HG03469 (cell line): ENCODE data around the gene OR8I2.
"Not testable (repeated sequence)": the region's sequence is repeated elsewhere in the genome, so short reads cannot be mapped to it uniquely, and the experiment has no call there.

Source experiments
- ATAC-seq: cut with Tn5 transposase; IDR thresholded peaks from one replicate; pipeline ENCODE4 v1.9.1; 2021; ENCODE audit warnings: mild to moderate bottlenecking, moderate library complexity, moderate number of reproducible peaks; ENCODE audit not compliant: unreplicated experiment

Gene OR8I2

DNA sequence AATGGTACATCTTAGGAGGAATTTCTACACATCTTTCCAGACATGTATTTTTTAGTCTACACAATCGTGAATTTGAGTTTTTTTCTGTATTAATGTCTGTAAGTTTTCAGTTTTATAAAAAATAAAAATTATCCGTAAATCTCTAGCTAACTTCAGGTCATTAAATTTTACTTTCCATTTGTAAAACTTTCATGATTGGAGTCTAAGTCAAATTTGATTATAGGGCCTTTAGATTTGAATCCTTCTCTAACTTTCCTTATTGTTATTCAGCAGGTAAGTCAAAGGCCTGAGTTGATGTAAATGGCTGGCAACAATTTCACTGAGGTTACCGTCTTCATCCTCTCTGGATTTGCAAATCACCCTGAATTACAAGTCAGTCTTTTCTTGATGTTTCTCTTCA is at the start of gene OR8I2:
OR8I2 (plus strand) TSS at position 301 of the 400 bp plus-strand sequence; CDS start at position 301, 0 bp downstream.
- no peak for ATAC-seq

DNA sequence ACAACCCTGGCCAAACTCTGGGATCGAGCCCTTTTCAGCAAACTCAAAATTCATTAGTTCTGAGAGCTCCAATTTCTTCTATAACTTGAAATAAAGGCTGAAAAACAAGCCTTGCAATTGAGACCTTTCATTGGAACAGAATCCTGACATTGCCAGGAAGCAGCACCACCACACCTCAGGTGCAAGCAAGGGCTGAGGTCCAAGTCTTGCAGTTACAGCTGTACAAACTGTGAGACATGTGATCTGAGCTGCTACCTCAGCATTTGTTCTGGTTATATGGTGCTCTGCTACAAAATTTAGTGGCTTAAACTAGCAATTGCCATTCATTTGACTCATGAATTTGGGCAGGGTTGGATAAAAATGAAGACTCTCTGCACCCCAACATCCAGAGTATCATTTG is 47.6 kb upstream of the OR8I2 start:
- no peak for ATAC-seq

DNA sequence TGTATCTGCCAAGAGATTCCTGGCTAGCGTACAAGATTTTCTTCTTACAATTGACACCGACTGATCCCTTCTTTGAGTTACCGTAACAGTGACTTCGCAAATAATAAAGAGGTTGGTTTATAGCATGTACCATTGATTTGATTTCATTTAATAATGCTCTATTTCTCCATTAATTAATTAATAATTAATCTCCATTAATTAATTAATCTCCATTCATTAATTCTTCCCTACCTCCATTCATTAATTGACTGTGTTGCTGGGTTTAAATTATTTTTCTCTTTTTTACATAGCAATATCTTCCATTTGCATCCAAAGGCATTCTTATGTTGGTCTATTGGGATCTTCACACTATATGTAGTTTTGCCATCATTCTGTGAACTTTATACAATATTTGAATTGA is 44.6 kb upstream of the OR8I2 start:
- no peak for ATAC-seq

DNA sequence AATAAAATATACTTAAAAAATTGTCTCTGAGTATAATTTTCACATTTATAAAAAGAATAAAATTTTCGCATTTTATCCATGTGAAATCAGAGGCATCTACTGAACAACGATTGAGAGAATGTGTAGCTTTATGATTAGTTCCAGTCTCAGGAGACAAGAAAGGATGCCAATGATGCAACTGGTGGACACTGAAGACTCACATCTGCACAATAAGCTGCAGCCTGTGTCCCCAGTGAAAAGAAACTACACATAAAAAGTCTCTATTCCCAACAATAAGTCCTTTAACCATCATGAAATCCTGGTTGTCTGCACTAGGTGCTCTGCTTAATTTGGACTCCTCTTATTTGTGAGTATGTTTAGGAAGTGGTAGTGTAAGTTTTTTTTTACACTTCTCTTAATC is 43.6 kb upstream of the OR8I2 start:
- no peak for ATAC-seq

DNA sequence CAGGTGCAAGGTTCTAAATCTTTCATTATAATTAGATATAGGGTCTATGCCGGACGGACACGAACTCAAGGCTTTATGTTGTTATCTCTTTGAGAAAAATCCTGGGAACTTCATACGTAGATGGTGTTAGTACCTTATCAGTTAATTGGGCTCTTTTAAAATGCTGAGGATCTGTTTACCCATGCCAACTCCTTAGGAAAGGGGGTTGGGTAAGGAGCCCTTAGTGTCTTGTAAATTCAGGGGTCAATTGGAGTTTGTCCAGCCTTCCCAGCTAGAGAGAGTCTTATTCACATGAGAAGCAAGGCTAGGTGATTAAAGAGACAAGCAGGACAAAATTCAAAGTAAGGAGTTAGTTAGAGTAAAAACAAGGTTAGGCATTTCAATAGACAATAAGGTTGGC is 36.7 kb upstream of the OR8I2 start:
- ATAC-seq = not testable (repeated sequence)

DNA sequence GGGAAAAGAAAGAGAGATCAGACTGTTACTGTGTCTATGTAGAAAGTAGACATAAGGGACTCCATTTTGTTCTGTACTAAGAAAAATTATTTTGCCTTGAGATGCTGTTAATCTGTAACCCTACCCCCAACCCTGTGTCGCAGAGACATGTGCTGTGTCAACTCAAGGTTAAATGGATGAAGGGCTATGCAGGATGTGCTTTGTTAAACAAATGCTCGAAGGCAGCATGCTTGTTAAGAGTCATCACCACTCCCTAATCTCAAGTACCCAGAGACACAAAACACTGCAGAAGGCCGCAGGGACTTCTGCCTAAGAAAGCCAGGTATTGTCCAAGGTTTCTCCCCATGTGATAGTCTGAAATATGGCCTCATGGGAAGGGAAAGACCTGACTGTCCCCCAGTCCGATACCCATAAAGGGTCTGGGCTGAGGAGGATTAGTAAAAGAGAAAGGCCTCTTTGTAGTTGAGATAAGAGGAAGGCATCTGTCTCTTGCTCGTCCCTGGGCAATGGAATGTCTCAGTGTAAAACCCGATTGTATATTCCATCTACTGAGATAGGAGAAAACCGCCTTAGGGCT is 35.4 kb upstream of the OR8I2 start:
- not testable (repeated sequence) for ATAC-seq

DNA sequence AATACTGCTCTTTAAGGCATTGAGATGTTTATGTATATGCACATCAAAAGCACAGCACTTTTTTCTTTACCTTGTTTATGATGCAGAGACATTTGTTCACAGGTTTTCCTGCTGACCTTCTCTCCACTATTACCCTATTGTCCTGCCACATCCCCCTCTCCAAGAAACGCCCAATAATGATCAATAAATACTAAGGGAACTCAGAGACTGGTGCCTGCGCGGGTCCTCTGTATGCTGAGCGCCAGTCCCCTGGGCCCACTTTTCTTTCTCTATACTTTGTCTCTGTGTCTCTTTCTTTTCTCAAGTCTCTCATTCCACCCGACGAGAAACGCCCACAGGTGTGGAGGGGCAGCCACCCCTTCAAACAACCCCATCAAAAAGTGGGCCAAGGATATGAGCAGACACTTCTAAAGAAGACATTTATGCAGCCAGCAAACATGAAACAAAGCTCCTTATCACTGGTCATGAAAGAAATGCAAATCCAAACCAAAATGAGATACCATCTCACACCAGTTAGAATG is 34.8 kb upstream of the OR8I2 start:
- not testable (repeated sequence) for ATAC-seq

DNA sequence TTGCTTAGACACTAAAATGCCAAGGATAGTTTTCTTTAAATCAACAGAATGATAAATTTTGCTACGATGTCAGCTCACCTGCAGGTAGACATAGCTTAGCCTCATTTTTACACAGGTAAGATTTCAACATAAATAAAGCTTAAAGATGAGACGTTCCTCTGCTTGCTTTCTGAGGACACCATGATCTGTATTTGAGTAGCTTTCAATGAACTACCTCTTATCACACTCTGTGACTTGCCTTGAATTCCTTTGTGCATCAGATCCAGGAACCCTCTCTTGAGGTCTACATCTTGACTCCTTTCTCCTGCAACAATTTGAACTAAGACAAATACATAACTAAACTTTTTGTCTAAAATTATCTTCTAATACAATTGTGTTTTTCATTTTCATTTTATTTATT is 26.1 kb upstream of the OR8I2 start:
- ATAC-seq = no peak

DNA sequence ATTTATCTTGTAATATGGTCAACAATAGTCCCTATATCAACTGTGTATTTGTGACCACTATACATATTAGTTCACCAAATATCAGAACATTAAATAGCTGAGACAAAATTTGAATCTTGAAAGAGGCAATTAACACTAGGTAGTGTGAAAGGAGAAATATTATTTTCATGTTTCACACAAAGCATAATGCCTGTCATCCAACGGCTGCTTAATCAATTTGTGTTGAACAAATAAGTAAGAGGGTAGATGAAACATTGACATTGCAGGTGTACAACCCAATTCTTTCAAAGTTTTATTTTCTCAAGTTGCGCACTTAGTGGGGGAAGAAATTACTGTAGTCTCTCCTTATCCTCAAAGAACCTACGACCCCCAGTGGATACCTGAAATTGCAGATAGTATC is 3.4 kb upstream of the OR8I2 start:
- ATAC-seq = no peak

DNA sequence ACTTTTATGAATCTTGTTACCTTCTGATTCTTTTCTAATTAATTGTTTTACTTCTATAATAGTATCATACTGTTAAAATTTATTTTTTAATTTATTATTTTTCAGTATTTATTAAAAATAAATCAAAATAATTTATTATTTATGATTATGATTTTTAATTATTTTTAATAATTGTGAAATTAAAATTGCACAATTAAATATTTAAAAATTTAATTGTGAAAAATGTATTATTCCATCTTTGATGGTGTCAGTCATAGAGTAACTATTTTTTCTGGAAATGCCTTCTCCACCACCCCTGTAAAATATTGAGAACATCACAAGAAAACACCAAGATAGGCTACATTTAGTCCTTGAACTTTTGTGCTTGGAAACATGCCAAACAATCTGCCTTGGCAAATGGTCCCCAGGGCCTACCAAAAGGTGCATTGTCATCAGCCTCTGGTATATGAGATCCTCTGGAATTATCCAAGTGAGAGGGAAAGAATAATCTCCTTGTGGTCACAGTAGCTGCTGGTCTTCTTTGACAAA is 10.2 kb downstream of the OR8I2 start, which contains the start of gene OR8H2:
OR8H2 (plus strand) TSS at position 478 of the 528 bp plus-strand sequence. CDS start 1,356 bp downstream, outside the sequence.
- no peak for ATAC-seq

DNA sequence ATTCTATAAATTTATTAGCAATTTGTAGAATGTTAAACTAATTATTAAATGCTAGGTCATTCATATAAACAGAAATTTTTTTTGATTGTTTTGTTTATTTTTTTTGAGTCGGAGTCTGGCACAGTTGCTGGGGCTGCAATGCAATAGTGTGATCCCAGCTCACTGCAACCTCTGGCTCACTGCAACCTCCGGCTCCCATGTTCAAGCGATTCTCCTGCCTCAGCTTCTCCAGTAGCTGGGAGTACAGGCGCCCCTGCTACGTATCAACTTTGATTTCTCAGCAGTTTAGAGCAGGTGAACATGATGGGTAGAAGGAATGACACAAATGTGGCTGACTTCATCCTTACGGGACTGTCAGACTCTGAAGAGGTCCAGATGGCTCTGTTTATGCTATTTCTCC is 29.0 kb downstream of the OR8I2 start, which contains the start of gene OR8H3:
OR8H3 (plus strand) TSS at position 301 of the 400 bp plus-strand sequence; CDS start at position 301, 0 bp downstream.
- ATAC-seq = no peak

DNA sequence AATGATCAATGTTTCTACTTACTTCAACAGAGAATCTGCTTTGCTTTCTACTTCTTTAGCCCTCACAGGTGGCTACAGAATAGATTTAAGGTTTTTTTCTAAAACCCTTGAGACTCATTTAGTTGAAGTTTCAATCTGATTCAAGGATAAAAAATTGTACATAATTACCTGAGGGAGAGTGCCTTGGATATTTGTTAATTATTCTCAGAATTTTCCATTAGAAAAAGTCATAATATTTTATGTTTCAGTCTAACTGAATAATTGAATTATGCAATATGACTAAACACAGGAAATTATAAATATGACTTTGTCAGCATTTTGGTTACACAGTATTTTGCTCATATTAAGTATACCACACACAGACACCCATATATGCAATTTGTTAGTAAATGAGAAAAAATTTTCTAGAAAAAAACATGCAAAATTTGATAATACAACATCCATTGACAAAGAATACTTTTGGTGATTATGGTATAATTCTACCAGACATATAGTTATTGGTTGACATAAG is 47.1 kb downstream of the OR8I2 start, which contains the start of gene OR8J3:
OR8J3 (minus strand) TSS at position 51 of the 511 bp plus-strand sequence. CDS start 2,483 bp downstream, outside the sequence.
- no peak for ATAC-seq

DNA sequence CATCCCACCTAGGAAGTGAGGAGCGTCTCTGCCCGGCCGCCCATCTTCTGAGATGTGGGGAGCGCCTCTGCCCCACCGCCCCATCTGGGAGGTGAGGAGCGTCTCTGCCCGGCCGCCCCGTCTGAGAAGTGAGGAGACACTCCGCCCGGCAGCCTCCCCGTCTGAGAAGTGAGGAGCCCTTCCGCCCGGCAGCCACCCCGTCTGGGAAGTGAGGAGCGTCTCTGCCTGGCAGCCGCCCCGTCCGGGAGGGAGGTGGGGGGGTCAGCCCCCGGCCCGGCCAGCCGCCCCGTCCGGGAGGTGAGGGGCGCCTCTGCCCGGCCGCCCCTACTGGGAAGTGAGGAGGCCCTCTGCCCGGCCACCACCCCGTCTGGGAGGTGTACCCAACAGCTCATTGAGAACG is 50.6 kb downstream of the OR8I2 start:
- ATAC-seq = not testable (repeated sequence)
